Measurements from ENCODE around the gene SERTAD1.

DNA sequence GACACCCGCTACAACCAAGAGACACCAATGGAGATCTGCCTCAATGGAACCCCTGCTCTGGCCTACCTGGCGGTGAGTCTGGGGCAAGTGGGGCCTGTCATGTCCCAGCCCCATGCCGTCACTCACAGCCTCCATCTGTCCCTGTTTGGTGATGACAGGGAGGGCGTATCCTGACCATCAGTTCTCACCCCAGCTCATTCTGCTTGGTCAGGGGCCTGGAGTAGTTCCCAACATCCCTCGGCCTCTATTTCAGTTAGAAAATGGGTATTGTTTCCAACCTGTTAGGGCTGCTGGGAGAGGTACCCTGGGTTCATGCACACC is 54.0 kb downstream of the SERTAD1 start:
- TF ChIP-seq POLR2AphosphoS5 (IDR thresholded peaks at IDR 0.05; ENCODE audit: borderline replicate concordance, low read depth, low read length), result no peak
- TF ChIP-seq EZH2 (IDR thresholded peaks at IDR 0.05), result no peak
- TF ChIP-seq FOXP2 (optimal IDR thresholded peaks at IDR 0.05; ENCODE audit: control extremely low read depth, extremely low read length, insufficient read depth), result no peak

Measured in SK-N-MC (cell line).